HG02884 (cell line): Measurements from ENCODE around the gene TTC17.
"Not testable (repeated sequence)": the region's sequence is repeated elsewhere in the genome, so short reads cannot be mapped to it uniquely, and the experiment has no call there.

Experiments
- ATAC-seq: cut with Tn5 transposase; IDR thresholded peaks from one replicate; pipeline ENCODE4 v1.9.1; 2021; ENCODE audit warnings: mild to moderate bottlenecking, moderate library complexity; ENCODE audit not compliant: unreplicated experiment

TTC17 gene

GRCh38 chr11:43384393-43384792 lies 25.7 kb downstream of the TTC17 start:
- no peak for ATAC-seq

GRCh38 chr11:43392713-43393112 lies 34.0 kb downstream of the TTC17 start:
- ATAC-seq = no peak

- ATAC-seq = no peak
Measured at GRCh38 chr11:43393765-43394355, 35.1 kb downstream of the TTC17 start.

GRCh38 chr11:43396617-43397016 lies 37.9 kb downstream of the TTC17 start:
- no peak for ATAC-seq

GRCh38 chr11:43397251-43397650 lies 38.5 kb downstream of the TTC17 start:
- no peak for ATAC-seq

- ATAC-seq = no peak
Measured at GRCh38 chr11:43399983-43400630, 41.4 kb downstream of the TTC17 start.

- ATAC-seq = no peak
Measured at GRCh38 chr11:43401252-43401651, 42.5 kb downstream of the TTC17 start.

- not testable (repeated sequence) for ATAC-seq
Measured at GRCh38 chr11:43401811-43402210, 43.1 kb downstream of the TTC17 start.

GRCh38 chr11:43403357-43404231 lies 44.9 kb downstream of the TTC17 start:
- ATAC-seq = no peak

- no peak for ATAC-seq
Measured at GRCh38 chr11:43404406-43404805, 45.7 kb downstream of the TTC17 start.

- no peak for ATAC-seq
Measured at GRCh38 chr11:43404836-43405479, 46.2 kb downstream of the TTC17 start.

GRCh38 chr11:43408277-43408676 lies 49.6 kb downstream of the TTC17 start:
- no peak for ATAC-seq

GRCh38 chr11:43410394-43410793 lies 51.7 kb downstream of the TTC17 start:
- ATAC-seq = no peak

- no peak for ATAC-seq
Measured at GRCh38 chr11:43418197-43418596, 59.5 kb downstream of the TTC17 start.

- no peak for ATAC-seq
Measured at GRCh38 chr11:43419460-43419859, 60.7 kb downstream of the TTC17 start.

- no peak for ATAC-seq
Measured at GRCh38 chr11:43427971-43428370, 69.3 kb downstream of the TTC17 start.

- not testable (repeated sequence) for ATAC-seq
Measured at GRCh38 chr11:43430916-43431315, 72.2 kb downstream of the TTC17 start.

GRCh38 chr11:43434893-43435292 lies 76.2 kb downstream of the TTC17 start:
- no peak for ATAC-seq

- ATAC-seq = no peak
Measured at GRCh38 chr11:43440486-43440885, 81.8 kb downstream of the TTC17 start.

- no peak for ATAC-seq
Measured at GRCh38 chr11:43443811-43444210, 85.1 kb downstream of the TTC17 start.

- ATAC-seq = no peak
Measured at GRCh38 chr11:43447151-43447550, 88.4 kb downstream of the TTC17 start.
